Measurements from ENCODE around the gene IFT81. TPM values are rescaled to one million over a fixed set of nuclear protein-coding genes. Genes with fewer than 3 reads are reported as not detected.

IFT81 gene
- total and polyA plus RNA-seq, 2 of the 13 experiments (the other 11 are each of a cell fraction or from before 2014, with no cell fraction given), result 4.2 to 13.0 TPM

DNA sequence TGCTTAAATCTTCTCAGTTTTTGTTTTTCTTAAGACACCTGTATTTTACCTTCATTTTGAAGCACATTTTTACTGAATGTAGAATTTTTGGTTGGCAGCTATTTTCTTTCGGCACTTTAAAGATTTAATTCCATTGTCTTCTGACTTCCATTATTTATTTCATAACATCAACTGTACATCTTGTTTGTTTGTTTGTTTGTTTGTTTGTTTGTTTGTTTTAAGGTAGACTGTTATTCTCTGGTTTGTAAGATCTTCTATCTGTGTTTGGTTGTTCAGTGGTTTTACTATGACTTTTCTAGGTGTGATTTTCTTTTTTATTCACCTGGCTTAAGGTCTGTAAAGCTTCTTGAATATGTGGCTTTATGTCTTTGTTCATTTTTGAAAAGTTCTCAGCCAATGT lies 61.9 kb downstream of the IFT81 start:
- 96% methylated on average over 1 of the region's 1 CpG for WGBS (ENCODE audit: low lambda C conversion rate)
- no peak overlapping the region for H3K4me2 ChIP-seq (ENCODE audit: low read depth, low read length)
- H4K20me1 ChIP-seq (ENCODE audit: insufficient read depth, low read length), result no peaks in the 10 kb centered on the region
- in situ Hi-C loops (cut with HindIII; ENCODE audit: extremely low pct_ligation_motif_present, low pct_unique_long_range_greater_than_20kb) (no loop called here), intact Hi-C loops (cut with micrococcal nuclease; ENCODE audit: unreplicated experiment) (no loop called here)
- no peaks in the 10 kb centered on the region for H3K79me2 ChIP-seq (ENCODE audit: insufficient read depth, low read length)
- no peak for TF ChIP-seq CBFB (CRISPR knock-in tag; IDR thresholded peaks at IDR 0.05)
- peak; percentile 90 for TF ChIP-seq FOXP1 (IDR thresholded peaks at IDR 0.05)
- no peak for TF ChIP-seq FOXP1 (CRISPR knock-in tag; IDR thresholded peaks at IDR 0.05)
- peak; percentile 35; the same call in 1 of the 2 replicates for TF ChIP-seq FOXA1 (IDR thresholded peaks at IDR 0.05)
- no peak for TF ChIP-seq FOXA1 (CRISPR knock-in tag; IDR thresholded peaks at IDR 0.05)
- peak; percentile 99 for TF ChIP-seq ZNF317 (CRISPR knock-in tag; IDR thresholded peaks at IDR 0.05)
- ChIA-PET CTCF (ENCODE audit: low intra/inter-chr PET ratio, low total read pairs) (no interaction called here), POLR2A (no interaction called here)
- ATAC-seq (no peak), DNase-seq (ENCODE audit: low spot score) (no peak), FAIRE-seq (no peak)
- H3K4me1 ChIP-seq (ENCODE audit: insufficient read depth, low read length), result no peaks in the 10 kb centered on the region
- H3K4me3 ChIP-seq (replicated peaks in 1 of 3; ENCODE audit: insufficient read depth in 1 of 3, low read depth in 2 of 3, low read length in 3 of 3), result no peak overlapping the region
- peaks cover 5% of the 10 kb centered on the region; the same call in 1 of the 2 replicates for H3K9me3 ChIP-seq (ENCODE audit: low read length)
- no peak overlapping the region for H3K27ac ChIP-seq (ENCODE audit: extremely low read length, insufficient read depth, low read length)
- H3K36me3 ChIP-seq (replicated peaks in 1 of 2; ENCODE audit: control insufficient read depth in 1 of 2, insufficient read depth in 2 of 2, low read length in 2 of 2), result peaks cover 6% of the 10 kb centered on the region in 2 experiments; a peak in 3 of 5 replicates
- no peak overlapping the region for H2AFZ ChIP-seq (ENCODE audit: low read length)
- H3K9ac ChIP-seq (ENCODE audit: insufficient read depth, low read depth, low read length), result no peak overlapping the region
- BruUV-seq (replicated peaks), result no TSS peak
- H3K27me3 ChIP-seq (ENCODE audit: control insufficient read depth in 1 of 2, insufficient read depth in 2 of 2, low read length in 2 of 2), result no peaks in the 10 kb centered on the region

DNA sequence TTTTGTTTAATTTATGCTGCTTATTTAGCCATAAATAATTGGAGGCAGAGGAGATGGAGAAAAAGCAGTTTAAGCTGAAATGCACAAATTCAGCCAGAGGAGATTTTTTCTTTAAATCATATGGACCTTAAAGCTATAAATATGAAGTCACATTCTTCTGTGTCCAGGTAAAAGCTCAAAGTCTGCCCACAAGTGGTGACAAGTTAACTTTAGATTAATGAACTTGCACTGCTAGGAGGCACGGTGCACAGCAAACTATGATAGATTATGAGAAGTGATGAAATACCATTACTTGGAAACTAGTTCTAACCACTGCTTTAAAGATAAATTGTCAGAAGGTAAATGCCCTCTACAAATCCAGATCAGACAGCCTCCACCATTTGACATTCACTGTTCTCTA lies 69.0 kb downstream of the IFT81 start:
- 23% methylated on average over 1 of the region's 1 CpG for WGBS (ENCODE audit: low lambda C conversion rate)
- Histone ChIP-seq H2AFZ (ENCODE audit: low read length) (no peak overlapping the region), H3K4me3 (replicated peaks in 1 of 3; ENCODE audit: insufficient read depth in 1 of 3, low read depth in 2 of 3, low read length in 3 of 3) (no peak overlapping the region), H4K20me1 (ENCODE audit: insufficient read depth, low read length) (no peaks in the 10 kb centered on the region), H3K4me2 (ENCODE audit: low read depth, low read length) (no peak overlapping the region), H3K36me3 (replicated peaks in 1 of 2; ENCODE audit: control insufficient read depth in 1 of 2, insufficient read depth in 2 of 2, low read length in 2 of 2) (peaks cover 2 to 12% of the 10 kb centered on the region in 2 experiments; a peak in 2 of 5 replicates), H3K79me2 (ENCODE audit: insufficient read depth, low read length) (no peaks in the 10 kb centered on the region), H3K27me3 (ENCODE audit: control insufficient read depth in 1 of 2, insufficient read depth in 2 of 2, low read length in 2 of 2) (no peaks in the 10 kb centered on the region), H3K9me3 (ENCODE audit: low read length) (no peaks in the 10 kb centered on the region), H3K9ac (ENCODE audit: insufficient read depth, low read depth, low read length) (no peak overlapping the region), H3K4me1 (ENCODE audit: insufficient read depth, low read length) (peaks cover 11% of the 10 kb centered on the region), H3K27ac (ENCODE audit: extremely low read length, insufficient read depth, low read length) (no peak overlapping the region)
- intact Hi-C loops (cut with micrococcal nuclease; ENCODE audit: unreplicated experiment) (loop anchor here (10.0 kb wide), 1 partner anchor 88 kb away; no protein-coding TSS in a partner anchor), in situ Hi-C loops (cut with HindIII; ENCODE audit: extremely low pct_ligation_motif_present, low pct_unique_long_range_greater_than_20kb) (no loop called here)
- DNase-seq (ENCODE audit: low spot score) (no peak), ATAC-seq (no peak), FAIRE-seq (no peak)
- no TSS peak for BruUV-seq (replicated peaks)
- POLR2A ChIA-PET, result no interaction called here
- no peak for TF ChIP-seq XRCC5 (optimal IDR thresholded peaks at IDR 0.05; ENCODE audit: low read length)
- no peak for TF ChIP-seq NR2F6 (IDR thresholded peaks at IDR 0.05)
- TF ChIP-seq NR2F6 (CRISPR knock-in tag; IDR thresholded peaks at IDR 0.05), result no peak
- TF ChIP-seq, protein P1, sequence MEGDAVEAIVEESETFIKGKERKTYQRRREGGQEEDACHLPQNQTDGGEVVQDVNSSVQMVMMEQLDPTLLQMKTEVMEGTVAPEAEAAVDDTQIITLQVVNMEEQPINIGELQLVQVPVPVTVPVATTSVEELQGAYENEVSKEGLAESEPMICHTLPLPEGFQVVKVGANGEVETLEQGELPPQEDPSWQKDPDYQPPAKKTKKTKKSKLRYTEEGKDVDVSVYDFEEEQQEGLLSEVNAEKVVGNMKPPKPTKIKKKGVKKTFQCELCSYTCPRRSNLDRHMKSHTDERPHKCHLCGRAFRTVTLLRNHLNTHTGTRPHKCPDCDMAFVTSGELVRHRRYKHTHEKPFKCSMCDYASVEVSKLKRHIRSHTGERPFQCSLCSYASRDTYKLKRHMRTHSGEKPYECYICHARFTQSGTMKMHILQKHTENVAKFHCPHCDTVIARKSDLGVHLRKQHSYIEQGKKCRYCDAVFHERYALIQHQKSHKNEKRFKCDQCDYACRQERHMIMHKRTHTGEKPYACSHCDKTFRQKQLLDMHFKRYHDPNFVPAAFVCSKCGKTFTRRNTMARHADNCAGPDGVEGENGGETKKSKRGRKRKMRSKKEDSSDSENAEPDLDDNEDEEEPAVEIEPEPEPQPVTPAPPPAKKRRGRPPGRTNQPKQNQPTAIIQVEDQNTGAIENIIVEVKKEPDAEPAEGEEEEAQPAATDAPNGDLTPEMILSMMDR (CRISPR knock-in tag; IDR thresholded peaks at IDR 0.05), result 0 out of 2 replicates have a peak, but pooled peaks have one; percentile 13
- TF ChIP-seq SPEN (CRISPR knock-in tag; IDR thresholded peaks at IDR 0.05; ENCODE audit: low read depth), result no peak
- TF ChIP-seq STAG1 (CRISPR knock-in tag; IDR thresholded peaks at IDR 0.05), result peak; percentile 16; the same call in 1 of the 2 replicates
- CTCF ChIA-PET (ENCODE audit: low intra/inter-chr PET ratio, low total read pairs), result no interaction called here

Data from HepG2 (cell line).